Measurements from ENCODE around the gene RHOD. TPM values are rescaled to one million over a fixed set of nuclear protein-coding genes. Genes with fewer than 3 reads are reported as not detected.
A peak's percentile ranks its signal among the peaks of the same experiment; 100 is the strongest.

The RHOD gene
- total and polyA plus RNA-seq, 9 of the 15 experiments (the other 6 are each of a cell fraction or from before 2014, with no cell fraction given), result not detected

DNA sequence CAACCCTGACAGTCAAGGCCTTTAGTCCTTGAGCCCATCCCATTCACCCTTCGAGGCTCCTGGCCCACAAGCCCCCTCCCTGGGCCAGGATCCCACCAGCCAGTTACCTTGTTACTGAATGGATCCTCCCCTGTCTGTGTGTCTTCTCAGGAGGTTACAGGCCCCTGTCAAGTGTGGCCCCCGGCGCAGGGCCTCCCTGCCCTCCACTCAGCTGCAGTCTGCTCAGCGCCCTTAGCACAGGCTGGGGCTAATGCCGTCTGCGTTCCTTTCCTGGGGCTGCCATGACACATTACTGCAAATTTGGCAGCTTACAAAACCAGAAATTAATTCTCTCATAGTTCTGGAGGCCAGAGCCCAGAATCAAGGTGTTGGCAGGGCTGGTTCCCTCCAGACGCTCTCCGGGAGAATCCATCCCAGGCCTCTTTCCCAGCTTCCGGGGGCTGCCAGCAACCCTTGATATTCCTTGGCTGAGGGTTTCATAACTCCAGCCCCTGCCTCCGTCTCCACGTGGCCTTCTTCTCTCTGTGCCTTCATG, 43.1 kb upstream of the RHOD start:
- intact Hi-C loops (cut with micrococcal nuclease) (no loop called here), in situ Hi-C loops (cut with MboI) (no loop called here)
- H3K9ac ChIP-seq (ENCODE audit: insufficient read depth in 1 of 2, low read depth in 2 of 2, low read length in 2 of 2), result peak overlapping the region in 1 of 2 experiments; percentile 33; a peak in 1 of 4 replicates
- ATAC-seq (peak; percentile 27; the same call in 2 of the 3 replicates), DNase-seq (ENCODE audit: extremely low read depth in 1 of 4, low spot score in 3 of 4) (no peak), FAIRE-seq (no peak)
- no peaks in the 10 kb centered on the region for H3K9me3 ChIP-seq (replicated peaks; ENCODE audit: control insufficient read depth, insufficient read depth, low read depth, low read length)
- ChIA-PET POLR2A (interaction anchor here (0.5 to 1.9 kb wide), 3 partner anchors 13 to 338 kb away, joined by 3 to 6 read pairs (median 4); no protein-coding TSS in a partner anchor), CTCF (ENCODE audit: low intra/inter-chr PET ratio) (no interaction called here)
- 52% methylated on average over 10 of the region's 11 CpGs for WGBS (ENCODE audit: insufficient coverage, low coverage, missing lambda C conversion rate)
- H3K9me1 ChIP-seq (ENCODE audit: control insufficient read depth, insufficient read depth, low read length), result no peaks in the 10 kb centered on the region
- H3K4me3 ChIP-seq, result no peak overlapping the region
- no peak for TF ChIP-seq ADNP (tag; IDR thresholded peaks at IDR 0.05)
- no peak for TF ChIP-seq IFI16 (CRISPR knock-in tag; IDR thresholded peaks at IDR 0.05)
- no peak for TF ChIP-seq CBFB (CRISPR knock-in tag; IDR thresholded peaks at IDR 0.05)
- no peak for TF ChIP-seq ZC3H4 (CRISPR knock-in tag; IDR thresholded peaks at IDR 0.05; ENCODE audit: borderline replicate concordance)
- no peak for TF ChIP-seq ELF4 (CRISPR knock-in tag; IDR thresholded peaks at IDR 0.05)
- TF ChIP-seq, protein P1, sequence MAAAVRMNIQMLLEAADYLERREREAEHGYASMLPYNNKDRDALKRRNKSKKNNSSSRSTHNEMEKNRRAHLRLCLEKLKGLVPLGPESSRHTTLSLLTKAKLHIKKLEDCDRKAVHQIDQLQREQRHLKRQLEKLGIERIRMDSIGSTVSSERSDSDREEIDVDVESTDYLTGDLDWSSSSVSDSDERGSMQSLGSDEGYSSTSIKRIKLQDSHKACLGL (CRISPR knock-in tag; IDR thresholded peaks at IDR 0.05; ENCODE audit: borderline replicate concordance, poor library complexity, severe bottlenecking), result no peak
- TF ChIP-seq PTTG1 (tag; IDR thresholded peaks at IDR 0.05; ENCODE audit: low read depth), result no peak
- TF ChIP-seq CBX1 (IDR thresholded peaks at IDR 0.05; ENCODE audit: low read depth), result no peak
- TF ChIP-seq HLTF (IDR thresholded peaks at IDR 0.05), result no peak
- H3K27me3 ChIP-seq (ENCODE audit: control insufficient read depth in 2 of 2, insufficient read depth in 2 of 2, low read length in 2 of 2), result peaks cover 0 to 5% of the 10 kb centered on the region in 2 experiments; a peak in 1 of 5 replicates
- BruUV-seq (replicated peaks), result no TSS peak
- H3K27ac ChIP-seq (ENCODE audit: extremely low read depth, low read depth, low read length), result no peak overlapping the region
- H3K4me1 ChIP-seq (replicated peaks in 1 of 2; ENCODE audit: control insufficient read depth in 2 of 2, insufficient read depth in 2 of 2, low read length in 2 of 2), result peaks cover 0 to 9% of the 10 kb centered on the region in 2 experiments; a peak in 1 of 5 replicates
- no peaks in the 10 kb centered on the region for H3K36me3 ChIP-seq (ENCODE audit: control insufficient read depth, insufficient read depth, low read length)
- no peak overlapping the region for H3K4me2 ChIP-seq (ENCODE audit: insufficient read depth, low read length)
- H2AFZ ChIP-seq (ENCODE audit: low read depth, low read length), result 0 out of 2 replicates have a peak overlapping the region, but pooled peaks have one; percentile 9
- no peaks in the 10 kb centered on the region for H4K20me1 ChIP-seq (replicated peaks; ENCODE audit: control insufficient read depth, insufficient read depth, low read length)
- no peaks in the 10 kb centered on the region for H3K79me2 ChIP-seq (ENCODE audit: control insufficient read depth, insufficient read depth, low read length)

Measured in K562 (cell line).